Body of pancreas (tissue), 4 donors: ENCODE measurements around the gene MLNR.

Source experiments
- POLR2A ChIP-seq, 3 donors: fragments of 450-650 bp; IDR thresholded peaks; one replicate each; pipeline ENCODE4 v1.6.1; 2016; ENCODE audit warnings: antibody characterized with exemption in 3 of 3, mild to moderate bottlenecking in 2 of 3
- TF ChIP-seq, protein P1 (sequence below), 7 experiments: fragments of 450-650 bp in 4 of 7; fragments of 200-600 bp in 3 of 7; sonication (generic) in 3 of 7; IDR thresholded peaks; one replicate each; pipeline ENCODE4 v1.5.1; 2016 to 2019; ENCODE audit warnings: antibody characterized with exemption in 7 of 7

DNA sequence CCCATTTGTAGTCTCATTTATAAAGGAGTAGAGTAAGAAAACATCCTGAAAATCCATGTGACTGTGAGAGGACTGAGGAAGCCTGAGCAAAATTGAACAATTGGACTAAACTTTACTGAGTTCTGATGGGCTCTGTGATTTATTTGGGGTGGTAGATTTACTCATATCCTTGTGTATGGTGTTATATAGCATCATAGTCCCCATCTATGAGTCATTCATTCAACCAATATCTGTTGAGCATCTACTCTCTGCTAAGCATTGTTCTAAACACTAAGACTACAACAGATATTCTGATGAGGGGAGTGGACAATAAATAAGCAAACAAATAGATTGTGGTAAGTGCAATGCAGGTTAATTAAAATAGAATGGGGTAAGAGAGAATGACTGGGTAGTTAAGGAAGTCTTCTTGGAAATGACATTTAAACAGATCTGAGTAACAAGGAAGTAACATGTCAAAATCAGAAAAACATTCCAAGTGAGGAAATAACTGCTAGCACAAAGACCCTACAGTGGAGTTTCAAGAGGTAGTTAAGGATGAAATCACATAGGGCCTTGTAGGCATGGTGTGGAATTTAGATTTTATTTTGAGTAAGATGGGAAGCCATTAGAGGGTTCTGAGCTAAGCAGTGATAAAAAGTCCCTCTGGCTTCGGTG is 36.3 kb upstream of the MLNR start:
- TF ChIP-seq, protein P1, sequence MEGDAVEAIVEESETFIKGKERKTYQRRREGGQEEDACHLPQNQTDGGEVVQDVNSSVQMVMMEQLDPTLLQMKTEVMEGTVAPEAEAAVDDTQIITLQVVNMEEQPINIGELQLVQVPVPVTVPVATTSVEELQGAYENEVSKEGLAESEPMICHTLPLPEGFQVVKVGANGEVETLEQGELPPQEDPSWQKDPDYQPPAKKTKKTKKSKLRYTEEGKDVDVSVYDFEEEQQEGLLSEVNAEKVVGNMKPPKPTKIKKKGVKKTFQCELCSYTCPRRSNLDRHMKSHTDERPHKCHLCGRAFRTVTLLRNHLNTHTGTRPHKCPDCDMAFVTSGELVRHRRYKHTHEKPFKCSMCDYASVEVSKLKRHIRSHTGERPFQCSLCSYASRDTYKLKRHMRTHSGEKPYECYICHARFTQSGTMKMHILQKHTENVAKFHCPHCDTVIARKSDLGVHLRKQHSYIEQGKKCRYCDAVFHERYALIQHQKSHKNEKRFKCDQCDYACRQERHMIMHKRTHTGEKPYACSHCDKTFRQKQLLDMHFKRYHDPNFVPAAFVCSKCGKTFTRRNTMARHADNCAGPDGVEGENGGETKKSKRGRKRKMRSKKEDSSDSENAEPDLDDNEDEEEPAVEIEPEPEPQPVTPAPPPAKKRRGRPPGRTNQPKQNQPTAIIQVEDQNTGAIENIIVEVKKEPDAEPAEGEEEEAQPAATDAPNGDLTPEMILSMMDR (IDR thresholded peaks at IDR 0.05), result no peak
- no peak for TF ChIP-seq POLR2A (IDR thresholded peaks at IDR 0.05)
